Neural crest cell (in vitro differentiated cells): ENCODE data around the gene GPR25. TPM values are rescaled to one million over a fixed set of nuclear protein-coding genes. Genes with fewer than 3 reads are reported as not detected.

Source experiments
- DNase-seq: peaks from one replicate; pipeline ENCODE4 v3.0.0; 2021; ENCODE audit warnings: low read depth, mixed read lengths, low spot score
- H3K27ac Mint-ChIP-seq: one replicate; pipeline ENCODE4 v1.8.0; 2021; ENCODE audit warnings: mild to moderate bottlenecking, mixed read lengths; ENCODE audit not compliant: unreplicated experiment
- H3K27me3 Mint-ChIP-seq: 2 replicates; pipeline ENCODE4 v1.8.0; 2021; ENCODE audit warnings: low read depth, mild to moderate bottlenecking, mixed read lengths
- H3K36me3 Mint-ChIP-seq: 2 replicates; pipeline ENCODE4 v1.8.0; 2021; ENCODE audit warnings: low read depth, mild to moderate bottlenecking, mixed read lengths
- H3K4me1 Mint-ChIP-seq: 2 replicates; pipeline ENCODE4 v1.8.0; 2021; ENCODE audit warnings: mixed read lengths
- H3K4me3 Mint-ChIP-seq: one replicate; pipeline ENCODE4 v1.8.0; 2021; ENCODE audit warnings: mild to moderate bottlenecking, mixed read lengths
- H3K9me3 Mint-ChIP-seq: 2 replicates; pipeline ENCODE4 v1.8.0; 2021; ENCODE audit warnings: mixed read lengths
- total RNA-seq: library from RNA; stranded (reverse); gene quantifications from 2 replicates; pipeline ENCODE4 v1.2.1, GENCODE V29; 2021
- TF ChIP-seq, protein P1 (sequence below): fragments of 200-600 bp; sonication (generic); conservative IDR thresholded peaks from 2 replicates; pipeline ENCODE4 v1.5.0; 2021; ENCODE audit warnings: antibody characterized with exemption, mild to moderate bottlenecking

Gene GPR25
- total RNA-seq, 1 donor from 2014 or later, result not detected

DNA sequence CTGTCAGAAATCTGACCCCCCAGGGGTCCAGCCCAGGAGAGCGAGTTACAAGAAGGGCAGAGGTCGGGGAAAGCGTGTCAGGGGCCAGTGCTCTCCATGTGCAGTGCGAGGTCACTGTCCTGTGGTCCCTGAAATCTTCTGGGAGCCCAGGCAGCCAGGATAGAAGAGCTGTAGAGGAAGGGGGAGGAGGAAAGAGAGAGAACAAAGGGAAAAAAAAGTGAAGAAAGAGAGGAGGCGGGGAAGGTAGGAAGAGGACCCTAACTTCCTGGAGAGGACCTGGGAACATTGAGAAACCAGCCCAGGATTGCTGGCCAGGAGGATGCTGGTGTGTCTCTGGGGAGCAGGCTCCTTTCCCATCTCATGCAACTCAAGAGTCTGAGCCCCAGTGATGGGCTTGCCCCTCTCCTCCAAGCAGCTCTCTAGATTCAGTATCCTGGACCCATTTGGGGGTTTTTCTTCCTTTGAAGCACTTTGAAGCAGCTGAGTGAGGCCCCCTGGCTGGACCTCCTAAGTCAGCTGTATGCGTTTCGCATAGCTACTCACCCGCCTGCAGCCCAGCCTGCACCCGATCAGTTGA lies 15.1 kb downstream of the GPR25 start:
- no peak for DNase-seq
- Mint-ChIP-seq H3K4me3 (peak overlapping the region; percentile 16), H3K36me3 (no peaks in the 10 kb centered on the region), H3K4me1 (peaks cover 47% of the 10 kb centered on the region), H3K27ac (no peak overlapping the region), H3K9me3 (no peaks in the 10 kb centered on the region), H3K27me3 (no peaks in the 10 kb centered on the region)
- TF ChIP-seq, protein P1, sequence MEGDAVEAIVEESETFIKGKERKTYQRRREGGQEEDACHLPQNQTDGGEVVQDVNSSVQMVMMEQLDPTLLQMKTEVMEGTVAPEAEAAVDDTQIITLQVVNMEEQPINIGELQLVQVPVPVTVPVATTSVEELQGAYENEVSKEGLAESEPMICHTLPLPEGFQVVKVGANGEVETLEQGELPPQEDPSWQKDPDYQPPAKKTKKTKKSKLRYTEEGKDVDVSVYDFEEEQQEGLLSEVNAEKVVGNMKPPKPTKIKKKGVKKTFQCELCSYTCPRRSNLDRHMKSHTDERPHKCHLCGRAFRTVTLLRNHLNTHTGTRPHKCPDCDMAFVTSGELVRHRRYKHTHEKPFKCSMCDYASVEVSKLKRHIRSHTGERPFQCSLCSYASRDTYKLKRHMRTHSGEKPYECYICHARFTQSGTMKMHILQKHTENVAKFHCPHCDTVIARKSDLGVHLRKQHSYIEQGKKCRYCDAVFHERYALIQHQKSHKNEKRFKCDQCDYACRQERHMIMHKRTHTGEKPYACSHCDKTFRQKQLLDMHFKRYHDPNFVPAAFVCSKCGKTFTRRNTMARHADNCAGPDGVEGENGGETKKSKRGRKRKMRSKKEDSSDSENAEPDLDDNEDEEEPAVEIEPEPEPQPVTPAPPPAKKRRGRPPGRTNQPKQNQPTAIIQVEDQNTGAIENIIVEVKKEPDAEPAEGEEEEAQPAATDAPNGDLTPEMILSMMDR, result no peak

DNA sequence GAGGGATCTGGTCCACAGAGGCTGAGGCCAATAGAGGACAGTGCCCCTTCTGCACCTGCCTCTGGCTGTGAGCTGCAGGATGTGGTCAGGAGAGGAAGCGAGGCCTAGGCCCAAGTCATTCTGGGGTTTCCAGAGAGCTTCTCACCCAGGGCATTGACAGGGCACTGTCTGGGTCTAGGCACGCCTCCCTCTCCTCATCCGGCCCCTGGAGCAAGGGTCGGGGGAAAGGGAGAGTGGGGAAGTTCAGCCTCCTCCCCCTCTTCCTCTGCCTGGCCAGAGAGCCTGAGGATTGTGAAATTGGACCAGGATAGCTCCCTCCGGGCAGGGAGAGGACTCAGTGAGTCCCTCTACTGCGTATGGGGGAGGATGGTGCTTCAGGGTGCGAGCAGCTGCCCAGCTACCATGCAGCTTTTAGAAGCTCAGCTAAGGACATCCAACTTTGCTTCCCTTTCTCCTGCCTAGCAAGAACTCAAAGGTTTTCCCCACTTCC lies 15.6 kb downstream of the GPR25 start:
- no peaks in the 10 kb centered on the region for H3K27me3 Mint-ChIP-seq
- DNase-seq, result no peak
- no peak overlapping the region for H3K27ac Mint-ChIP-seq
- H3K4me1 Mint-ChIP-seq, result peaks cover 52% of the 10 kb centered on the region
- H3K36me3 Mint-ChIP-seq, result no peaks in the 10 kb centered on the region
- peak overlapping the region; percentile 50 for H3K4me3 Mint-ChIP-seq
- H3K9me3 Mint-ChIP-seq, result no peaks in the 10 kb centered on the region
- TF ChIP-seq, protein P1, result no peak

DNA sequence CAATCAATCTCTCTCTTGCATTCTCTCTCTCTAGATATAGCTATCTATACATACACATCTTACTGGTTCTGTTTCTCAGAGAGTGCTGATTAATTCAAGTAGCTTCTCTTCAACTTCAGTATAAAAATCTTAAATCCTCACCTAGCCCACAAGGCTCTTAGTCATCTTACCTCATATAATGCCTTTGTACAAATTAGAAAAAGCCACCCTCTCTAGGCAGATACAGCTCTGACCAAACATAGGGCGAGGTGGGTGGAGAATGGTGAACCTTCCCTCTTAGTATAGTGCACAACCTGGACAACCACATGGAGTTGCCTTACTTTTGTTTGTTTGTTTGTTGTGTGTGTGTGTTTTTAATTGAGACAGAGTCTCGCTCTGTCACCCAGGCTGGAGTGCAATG lies 16.8 kb downstream of the GPR25 start:
- Mint-ChIP-seq H3K4me3 (peak overlapping the region; percentile 99), H3K36me3 (no peaks in the 10 kb centered on the region), H3K27me3 (no peaks in the 10 kb centered on the region), H3K9me3 (no peaks in the 10 kb centered on the region), H3K27ac (no peak overlapping the region), H3K4me1 (peaks cover 64% of the 10 kb centered on the region)
- TF ChIP-seq, protein P1, result no peak
- DNase-seq, result no peak

DNA sequence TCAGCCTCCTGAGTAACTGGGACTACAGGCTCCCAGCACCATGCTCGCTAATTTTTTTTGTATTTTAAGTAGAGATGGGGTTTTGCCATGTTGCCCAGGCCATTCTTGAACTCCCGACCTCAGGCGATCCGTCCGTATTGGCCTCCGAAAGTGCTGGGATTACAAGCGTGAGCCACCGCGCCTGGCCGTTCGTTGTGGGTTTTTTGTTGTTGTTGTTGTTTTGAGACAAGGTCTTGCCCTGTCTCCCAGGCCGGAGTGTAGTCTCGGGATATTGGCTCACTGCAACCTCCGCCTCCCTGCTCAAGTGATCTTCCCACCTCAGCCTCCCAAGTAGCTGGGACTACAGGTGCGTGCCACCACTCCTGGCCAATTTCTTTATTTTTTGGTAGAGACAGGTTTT lies 17.2 kb downstream of the GPR25 start:
- H3K27ac Mint-ChIP-seq, result no peak overlapping the region
- no peaks in the 10 kb centered on the region for H3K9me3 Mint-ChIP-seq
- TF ChIP-seq, protein P1, result no peak
- H3K4me1 Mint-ChIP-seq, result peaks cover 64% of the 10 kb centered on the region
- no peaks in the 10 kb centered on the region for H3K36me3 Mint-ChIP-seq
- H3K4me3 Mint-ChIP-seq, result peak overlapping the region; percentile 99
- DNase-seq, result no peak
- no peaks in the 10 kb centered on the region for H3K27me3 Mint-ChIP-seq

DNA sequence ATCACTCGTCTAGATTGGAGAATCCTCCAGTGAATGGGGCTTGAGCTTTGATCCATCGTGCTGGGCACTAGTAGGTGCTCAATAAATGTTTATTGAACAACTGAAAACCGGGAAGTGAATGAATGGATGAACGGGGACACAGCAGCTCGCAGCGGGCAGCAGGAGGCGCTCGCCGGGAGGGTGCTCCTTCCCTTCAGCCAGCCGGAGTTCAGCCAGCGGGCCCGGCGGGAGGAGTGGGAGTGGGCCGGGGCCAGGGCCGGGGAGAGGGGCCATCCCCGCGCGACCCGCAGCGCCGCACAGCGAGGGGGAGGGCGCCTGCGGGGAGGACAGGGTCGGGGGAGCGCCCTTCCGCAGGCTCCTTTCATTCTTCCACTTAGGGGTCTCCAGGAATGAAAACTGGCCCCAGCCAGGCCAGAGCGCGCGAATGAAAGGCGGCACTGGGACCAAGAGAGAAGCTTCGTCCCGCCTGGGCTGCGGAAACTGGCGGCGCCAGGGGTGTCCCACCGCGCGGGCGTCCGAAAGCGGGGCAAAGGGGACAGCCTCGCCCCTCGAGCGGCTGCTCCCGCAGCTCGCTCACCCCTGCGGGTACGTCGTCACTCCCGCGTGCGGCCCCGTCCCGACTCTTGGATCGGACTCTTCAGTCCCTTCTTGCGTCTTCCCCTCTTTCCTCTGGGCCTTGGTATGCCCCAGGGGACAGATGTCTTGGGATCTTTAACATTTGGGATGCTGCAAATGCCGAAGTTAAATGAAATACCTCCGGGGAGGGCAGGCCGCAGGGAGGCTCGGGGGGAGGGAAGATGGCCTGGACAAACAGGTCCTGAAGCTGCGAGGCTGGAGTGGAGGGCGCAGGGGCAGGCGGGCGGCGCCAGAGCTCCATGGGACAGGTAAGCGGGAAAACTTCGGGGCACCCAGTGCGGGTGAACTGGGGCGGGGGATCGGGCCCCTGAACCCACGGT lies 18.3 kb downstream of the GPR25 start:
- no peaks in the 10 kb centered on the region for H3K27me3 Mint-ChIP-seq
- TF ChIP-seq, protein P1, result peak; percentile 76
- H3K9me3 Mint-ChIP-seq, result no peaks in the 10 kb centered on the region
- peak; percentile 70 for DNase-seq
- H3K4me3 Mint-ChIP-seq, result peak overlapping the region; percentile 99
- H3K4me1 Mint-ChIP-seq, result peaks cover 72% of the 10 kb centered on the region
- peak overlapping the region; percentile 98 for H3K27ac Mint-ChIP-seq
- H3K36me3 Mint-ChIP-seq, result no peaks in the 10 kb centered on the region
